Measurements from ENCODE around the gene SMARCC1.

The SMARCC1 gene

DNA sequence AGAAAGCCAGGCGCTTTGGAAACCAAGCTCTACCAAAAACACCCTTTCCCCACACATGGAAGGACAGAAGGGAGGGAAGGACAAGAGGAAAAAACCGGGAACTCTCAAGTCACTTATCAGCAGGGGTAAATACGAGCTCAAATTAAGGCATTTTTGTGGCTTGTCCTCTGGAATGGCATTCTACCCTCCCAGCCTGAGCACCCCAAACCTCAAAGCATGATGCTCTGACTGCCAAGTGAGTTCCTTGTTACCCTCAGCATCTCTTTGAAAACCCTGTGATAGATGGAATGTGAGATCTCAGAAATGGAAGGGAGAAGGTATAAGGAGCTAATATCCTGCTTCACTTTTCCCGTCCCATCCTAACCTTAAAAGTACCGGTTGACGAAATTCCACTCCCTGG lies 194.9 kb downstream of the SMARCC1 start:
- DNase-seq (ENCODE audit: low read depth), result no peak

DNA sequence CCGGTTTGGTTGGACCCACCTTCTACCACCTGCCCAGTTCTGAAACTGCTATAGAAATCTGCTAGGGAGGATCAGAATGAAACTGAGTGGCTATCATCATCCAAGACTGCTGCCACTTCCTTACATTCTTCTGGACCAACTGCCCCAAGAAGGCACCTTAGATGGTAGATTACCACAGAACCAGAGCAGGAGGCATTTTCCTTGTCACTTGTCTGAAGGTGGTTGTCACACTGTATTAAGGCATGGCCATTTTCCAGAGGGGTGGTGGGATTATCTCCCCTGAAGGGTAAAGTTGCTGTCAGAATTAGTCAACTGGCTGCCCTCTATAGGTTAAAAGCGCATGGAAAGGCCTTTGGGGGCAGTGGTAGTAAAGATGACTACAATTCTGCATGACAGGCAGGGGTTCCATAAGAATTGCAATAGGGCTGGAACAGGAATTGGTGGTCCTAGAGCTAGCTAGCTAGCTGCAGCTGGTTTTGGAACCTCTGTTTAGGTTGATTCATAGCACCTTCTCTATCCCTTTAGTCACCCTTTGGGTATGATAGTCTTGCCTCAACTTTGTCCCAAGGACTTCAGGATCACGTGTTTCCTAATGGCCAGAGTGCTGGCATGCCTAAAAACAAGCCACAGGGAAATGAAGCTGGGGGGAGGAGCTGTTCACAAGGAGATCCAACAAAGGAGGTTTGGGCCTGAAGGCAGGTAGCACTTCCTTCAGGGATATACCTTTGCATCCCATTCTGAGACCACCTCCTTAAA lies 198.2 kb downstream of the SMARCC1 start:
- no peak for DNase-seq (ENCODE audit: low read depth)

DNA sequence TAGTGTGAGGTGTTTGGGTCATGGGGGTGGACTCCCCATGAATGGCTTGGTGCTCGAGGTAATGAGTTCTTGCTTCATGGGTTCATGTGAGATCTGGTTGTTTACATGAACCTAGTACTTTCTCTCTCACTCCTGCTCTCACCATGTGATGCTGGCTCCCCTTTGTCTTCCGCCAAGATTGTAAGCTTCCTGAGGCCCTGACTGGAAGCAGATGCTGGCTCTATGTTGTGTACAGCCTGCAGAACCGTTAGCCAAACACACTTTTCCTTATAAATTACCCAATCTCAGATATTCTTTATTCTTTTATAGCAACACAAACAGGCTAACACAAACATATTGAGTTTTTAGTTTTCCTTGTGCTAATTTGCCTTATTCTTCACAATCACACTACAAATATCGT lies 199.9 kb downstream of the SMARCC1 start:
- DNase-seq (ENCODE audit: low read depth), result no peak

DNA sequence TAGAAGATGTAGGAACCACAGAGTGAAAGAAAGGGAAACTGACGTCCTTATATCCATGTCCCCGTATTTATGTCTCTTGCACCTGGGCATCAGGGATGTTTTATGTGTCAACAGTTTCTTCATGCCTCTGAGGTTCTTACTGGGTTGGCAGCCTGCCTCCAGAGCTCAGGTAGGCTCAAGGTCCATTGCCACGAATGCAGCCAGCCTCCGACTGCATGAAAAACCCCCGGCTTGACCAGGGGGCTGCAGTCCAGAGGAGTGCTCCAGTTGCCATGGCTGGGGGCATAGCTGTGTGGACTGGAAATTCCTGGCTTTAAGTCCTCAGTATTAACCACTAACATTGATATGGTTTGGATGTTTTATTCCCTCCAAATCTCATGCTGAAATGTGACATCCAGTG lies 200.3 kb downstream of the SMARCC1 start:
- DNase-seq (ENCODE audit: low read depth), result no peak

DNA sequence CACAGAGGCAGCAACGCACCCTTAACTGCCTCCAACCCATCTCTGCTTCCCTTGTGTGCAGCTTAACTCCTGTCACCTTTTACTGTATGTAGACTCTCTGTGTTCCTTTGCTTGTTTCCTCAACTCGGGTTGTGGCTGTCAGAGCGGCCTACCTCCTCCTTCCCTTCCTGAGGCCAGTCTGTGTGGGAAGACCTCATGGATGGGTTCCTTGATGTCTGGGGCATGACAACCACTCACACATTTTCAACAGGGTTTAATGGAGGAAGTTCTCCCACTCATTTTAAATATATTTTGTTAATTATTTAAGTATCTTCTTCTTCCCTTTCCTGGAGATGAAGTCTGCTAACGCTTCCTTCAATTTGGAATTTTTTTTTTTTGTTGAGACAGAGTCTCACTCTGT lies 201.2 kb downstream of the SMARCC1 start:
- no peak for DNase-seq (ENCODE audit: low read depth)

DNA sequence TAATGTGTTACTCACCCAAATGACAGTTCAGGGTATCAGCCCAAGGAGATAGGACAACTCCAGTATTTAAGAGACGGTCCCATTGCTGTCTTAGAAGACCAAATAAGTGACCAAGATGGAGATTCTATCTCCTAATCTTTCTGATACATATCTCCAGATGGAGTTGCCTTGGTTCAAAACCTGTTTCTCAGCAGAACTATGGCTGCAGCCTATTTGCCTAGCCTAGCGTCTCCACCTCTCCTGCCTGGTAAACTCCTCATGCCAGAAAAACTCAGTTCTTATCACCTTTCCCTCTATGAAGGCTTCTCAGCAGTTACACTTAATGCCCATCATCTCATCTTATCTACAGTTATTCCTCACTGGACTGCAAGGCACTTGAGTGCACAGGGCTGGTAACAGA lies 201.8 kb downstream of the SMARCC1 start:
- DNase-seq (ENCODE audit: low read depth), result no peak

DNA sequence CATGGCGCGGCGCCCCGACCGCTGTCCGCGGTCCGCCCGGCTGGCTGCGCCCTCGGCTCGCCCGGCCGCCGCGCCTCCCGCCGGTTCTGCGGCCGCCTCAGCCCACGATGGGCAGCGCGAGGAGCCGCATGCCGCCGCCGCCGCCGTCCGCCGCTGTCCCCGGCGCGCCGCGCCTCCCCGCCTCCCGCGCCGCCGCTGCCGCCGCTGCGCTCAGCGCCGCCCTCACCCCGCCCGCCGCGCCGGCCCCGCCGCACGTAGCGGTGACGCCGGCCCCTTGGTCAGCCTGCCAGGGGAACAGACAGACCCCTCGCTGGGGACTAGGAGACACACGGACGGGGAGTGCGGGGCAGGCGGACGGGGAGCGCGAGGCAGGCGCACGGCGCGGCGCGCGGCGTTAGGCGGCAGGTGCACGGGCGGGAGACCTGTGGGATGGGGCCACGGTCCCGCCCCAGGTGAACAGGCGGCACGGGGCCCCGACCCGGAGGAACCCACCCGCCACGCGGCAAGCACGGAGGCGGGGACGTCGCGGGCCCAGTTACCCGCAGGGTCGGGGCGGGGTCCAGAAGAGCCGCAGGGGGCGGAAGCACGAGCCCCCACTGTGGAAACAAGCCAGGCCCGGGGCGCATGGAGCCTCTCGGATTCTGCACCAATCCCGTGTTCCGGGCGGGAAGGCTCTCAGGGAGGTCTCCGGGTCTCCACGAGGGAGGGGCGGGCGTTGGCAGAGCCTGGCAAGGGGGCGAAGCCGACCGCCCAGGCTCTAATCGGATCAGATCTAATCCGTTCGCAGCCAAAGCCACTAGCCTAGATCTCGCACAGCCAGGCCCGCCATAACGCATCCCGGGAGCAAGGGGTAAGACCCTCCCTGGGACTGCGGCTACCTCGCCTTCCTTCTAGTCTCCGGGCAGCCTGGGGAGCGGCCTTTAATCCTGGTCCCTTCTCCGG lies 202.7 kb downstream of the SMARCC1 start, which contains the start of gene CSPG5:
Gene CSPG5 (minus strand): TSS at position 175 of the 942 bp plus-strand sequence. CDS start 172 bp downstream, at position 3.
- no peak for DNase-seq (ENCODE audit: low read depth)

DNA sequence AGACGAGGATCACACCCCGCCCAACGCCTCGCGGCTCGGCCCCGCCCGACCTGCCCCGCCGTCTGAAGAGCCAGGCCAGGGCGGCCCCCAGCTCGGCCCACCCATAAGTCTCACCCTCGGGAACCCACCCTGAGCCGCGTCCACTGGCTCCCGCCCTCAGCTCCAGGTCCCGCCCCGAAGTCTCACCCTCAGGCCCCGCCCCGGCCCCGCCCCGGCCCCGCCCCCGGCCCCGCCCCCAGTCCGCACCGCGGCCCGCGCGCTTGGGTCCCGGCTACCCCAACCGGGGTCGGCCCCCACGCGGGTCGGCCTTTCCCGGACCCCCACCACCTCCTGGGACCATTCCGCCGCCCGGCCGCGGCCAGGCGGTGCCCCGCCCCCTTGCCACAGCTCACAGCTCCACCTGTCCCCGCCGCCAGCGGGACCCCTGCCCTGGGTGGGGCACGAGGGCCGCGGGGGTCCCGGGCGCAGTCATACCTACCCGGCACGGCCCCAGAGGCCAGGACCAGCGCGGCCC lies 203.5 kb downstream of the SMARCC1 start:
- DNase-seq (ENCODE audit: low read depth), result no peak

DNA sequence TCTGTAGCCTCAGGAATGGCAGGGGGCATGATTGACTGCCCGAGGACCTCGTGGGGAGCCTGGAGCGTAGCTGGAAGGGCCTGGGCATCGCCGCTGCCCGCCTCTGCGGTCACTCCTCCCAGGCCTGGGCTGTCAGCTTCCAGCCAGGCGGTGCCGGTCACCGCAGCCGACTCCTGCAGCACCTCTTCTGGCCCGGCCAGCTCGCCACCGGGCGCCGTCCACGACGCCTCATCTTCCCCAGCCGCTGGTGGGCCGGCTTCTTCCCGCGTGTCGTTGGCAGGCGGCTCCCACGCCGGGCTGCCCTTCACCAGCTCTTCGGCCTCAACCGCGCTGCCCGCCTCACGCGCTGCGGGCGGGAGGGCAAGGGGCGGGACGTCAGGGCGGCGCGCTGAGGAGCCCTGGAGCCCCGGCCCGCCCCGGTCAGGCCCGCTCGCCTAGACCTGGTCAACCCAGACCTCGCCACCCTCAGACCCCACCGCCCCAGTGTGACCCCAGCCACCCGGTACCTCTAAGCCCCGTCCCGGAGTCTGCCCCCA lies 204.0 kb downstream of the SMARCC1 start:
- DNase-seq (ENCODE audit: low read depth), result no peak

DNA sequence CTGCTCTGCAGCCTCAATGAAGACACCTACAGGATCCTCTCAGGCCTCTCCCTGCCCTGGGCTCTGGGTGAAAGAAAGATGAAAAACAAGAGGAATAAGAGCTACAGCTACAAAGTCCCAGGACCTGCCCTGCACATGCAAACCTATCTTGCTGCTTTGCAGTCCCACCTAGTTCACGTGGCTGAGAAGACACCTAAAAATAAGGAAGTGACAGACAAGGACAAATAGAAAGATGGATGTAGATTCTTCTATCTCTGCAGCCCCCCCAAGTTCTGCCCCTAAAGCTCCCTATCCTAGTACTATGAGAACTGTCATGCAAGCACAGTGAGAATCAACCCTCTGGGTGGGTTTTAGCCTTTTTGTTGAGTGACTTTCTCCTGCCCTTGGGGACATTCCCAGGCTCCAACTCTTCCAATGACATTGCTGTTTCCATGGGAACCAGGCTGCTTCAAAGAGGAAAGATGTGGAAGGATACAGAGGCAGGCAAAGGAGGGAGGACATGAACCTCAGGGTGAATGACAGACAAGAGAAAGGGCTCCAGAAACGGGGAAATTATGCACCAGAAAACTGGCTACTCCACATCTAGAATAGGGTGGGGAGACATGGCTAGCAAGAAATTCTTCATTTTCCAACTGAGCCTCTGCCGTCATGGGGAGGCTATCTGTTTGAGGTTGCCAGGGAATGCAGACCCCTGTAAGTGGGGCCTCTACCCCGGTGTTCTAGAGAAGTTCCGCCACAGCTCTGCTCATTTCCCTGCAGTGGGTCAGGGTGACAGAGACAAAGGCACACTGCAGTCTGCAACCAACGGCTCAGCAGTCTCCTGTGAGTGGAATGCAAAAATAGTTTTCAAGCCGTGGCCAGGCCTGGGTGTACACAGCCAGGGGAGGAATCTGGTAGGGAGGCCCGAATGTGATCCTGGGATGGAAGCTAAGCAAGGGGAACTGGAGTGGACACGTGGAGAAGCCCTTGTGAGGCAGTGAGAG lies 208.2 kb downstream of the SMARCC1 start:
- DNase-seq (ENCODE audit: low read depth), result no peak

DNA sequence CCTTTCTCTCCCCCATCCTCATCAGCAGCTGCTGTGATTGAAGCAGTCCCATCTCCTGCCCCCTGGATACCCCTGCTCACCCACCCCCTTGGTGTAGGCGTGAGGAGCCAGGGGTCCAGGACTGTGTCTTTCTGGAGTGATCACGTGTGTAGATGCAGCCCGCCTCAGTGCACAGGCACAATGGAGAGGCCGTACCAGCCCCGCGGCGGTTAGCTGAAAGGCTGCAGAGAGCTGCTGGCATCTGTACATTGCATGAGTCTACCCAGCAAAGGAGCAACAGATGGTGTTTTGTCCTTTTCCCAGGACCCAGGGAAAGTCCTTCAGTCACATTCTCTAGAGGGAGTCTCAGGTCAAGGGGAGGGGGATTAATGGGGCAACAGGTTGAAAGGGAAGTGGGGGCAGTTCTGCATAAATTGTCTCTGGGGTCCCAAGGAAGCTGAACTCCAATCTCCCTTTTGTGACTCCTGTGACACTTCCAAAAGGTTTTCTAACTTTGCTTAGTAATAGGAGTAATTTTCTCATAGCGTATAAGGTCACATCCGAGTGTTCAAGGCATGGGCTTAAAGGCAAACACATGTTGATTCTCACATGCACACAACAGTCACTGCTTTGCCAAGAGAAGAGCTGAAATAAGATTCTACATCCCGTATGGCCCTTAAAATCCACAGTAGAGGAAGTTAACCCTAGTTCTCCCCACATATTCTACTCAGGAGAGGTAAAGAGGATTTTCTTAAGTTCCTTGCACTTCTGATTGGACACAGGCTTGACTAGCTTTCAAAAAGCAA lies 210.1 kb downstream of the SMARCC1 start:
- no peak for DNase-seq (ENCODE audit: low read depth)

DNA sequence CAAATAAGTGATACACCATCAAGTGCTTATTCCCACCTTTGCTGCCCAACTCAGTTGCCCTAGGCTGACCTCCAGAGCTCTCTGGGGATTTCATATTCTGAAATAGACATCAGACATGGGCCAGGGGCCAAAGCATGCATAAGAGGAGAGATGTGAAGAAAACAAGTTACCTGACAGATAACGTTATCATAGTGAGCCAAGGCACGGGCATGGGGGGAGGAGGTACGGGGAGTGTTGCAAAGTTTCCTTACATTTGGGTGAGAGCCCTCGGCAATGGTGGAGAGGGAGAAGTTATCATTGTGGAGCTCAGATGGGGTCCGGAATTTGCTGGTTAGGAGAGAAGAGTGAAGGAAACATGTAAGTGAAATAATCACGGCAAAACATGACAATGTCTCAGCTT lies 212.8 kb downstream of the SMARCC1 start:
- DNase-seq (ENCODE audit: low read depth), result no peak

DNA sequence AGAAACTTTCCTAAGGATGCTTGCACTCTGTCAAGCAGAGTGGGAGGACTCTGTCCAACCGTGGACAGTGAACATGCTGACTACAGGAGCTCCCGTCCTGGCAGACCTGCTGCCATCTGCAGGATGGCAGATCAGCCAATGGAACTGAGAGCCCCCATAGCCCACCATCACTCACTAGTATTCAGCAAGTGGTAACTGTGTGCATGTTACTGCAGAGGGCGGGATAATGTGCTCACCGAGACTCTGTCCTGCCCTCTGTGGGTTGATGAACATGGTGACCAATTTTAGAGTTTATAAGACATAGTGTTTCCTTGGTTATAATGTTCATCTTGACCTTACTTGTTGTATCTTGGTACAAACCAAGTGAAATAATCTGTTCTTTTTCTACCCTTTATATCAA lies 214.5 kb downstream of the SMARCC1 start:
- no peak for DNase-seq (ENCODE audit: low read depth)

DNA sequence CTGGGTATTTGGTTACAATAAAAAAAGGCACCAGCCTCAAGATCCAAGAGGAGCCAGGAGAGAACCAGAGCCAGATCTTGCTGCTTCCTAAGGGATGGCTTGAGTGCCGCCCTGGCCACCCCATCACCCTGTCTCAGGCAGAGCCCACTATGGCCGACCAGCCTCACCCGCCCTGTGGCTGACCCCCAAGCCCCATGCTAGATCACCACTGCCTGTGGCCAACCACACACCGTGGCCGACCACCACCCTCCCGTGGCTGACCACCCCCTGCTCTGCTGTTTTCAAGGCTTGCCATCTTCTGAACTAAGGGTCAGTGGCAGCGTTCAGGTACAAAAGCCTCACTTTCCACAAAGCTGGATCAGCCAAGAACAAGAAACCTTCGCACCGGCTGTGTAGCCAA lies 215.0 kb downstream of the SMARCC1 start:
- no peak for DNase-seq (ENCODE audit: low read depth)

DNA sequence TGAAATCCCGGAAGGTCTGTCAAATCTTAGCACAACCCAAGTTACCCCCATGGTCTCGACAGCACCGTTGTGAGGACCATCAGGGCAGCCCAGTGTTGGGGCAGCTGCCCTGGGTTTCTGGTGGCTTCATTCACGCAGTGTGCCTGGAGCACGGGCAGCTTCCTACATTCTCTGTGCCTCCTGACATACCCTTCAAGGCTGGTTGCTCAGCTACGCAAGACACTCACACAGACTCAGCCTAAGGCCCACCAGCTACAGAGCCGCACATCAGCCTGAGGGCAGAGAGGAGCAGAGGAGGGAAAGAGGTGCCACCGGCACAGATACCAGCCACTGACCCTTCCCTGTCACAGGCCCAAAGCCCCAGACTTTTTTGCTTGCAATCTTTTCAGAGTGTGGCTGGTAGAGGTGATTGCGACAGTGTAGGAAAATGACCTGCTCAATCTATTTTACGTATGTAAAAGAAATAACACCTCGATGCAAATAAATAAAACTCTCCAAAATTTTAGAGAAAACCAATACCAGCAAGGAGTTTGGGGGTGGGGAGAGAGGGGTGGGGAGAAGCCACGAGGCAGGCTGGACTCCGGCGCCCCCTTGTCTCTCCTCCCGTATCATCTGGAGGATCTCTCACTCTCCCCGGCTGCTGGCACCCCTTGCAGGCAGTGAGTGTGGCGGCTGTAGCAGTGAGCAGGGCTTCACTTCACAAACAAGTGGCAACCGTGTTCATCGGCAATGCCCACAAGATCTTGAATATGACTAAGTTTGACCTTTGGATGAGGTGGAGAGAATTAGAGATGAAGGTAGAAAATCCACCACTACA lies 215.8 kb downstream of the SMARCC1 start:
- no peak for DNase-seq (ENCODE audit: low read depth)

DNA sequence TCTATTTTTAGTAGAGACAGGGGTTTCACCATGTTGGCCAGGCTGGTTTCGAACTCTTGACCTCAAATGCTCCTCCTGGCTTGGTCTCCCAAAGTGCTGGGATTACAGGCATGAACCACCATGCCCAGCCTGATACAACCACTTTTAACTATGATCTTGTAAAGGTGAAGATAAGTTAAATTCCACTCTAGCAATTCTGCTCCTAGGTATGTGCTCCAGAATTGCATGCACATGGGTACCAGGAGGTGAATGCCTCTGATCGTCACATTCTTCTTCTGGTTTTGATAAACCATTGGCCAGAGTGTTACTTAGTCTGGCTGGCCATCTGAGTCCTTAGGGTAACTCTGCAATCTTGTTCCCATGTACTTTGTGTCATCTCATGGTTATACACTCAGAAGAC lies 225.3 kb downstream of the SMARCC1 start:
- DNase-seq (ENCODE audit: low read depth), result no peak

DNA sequence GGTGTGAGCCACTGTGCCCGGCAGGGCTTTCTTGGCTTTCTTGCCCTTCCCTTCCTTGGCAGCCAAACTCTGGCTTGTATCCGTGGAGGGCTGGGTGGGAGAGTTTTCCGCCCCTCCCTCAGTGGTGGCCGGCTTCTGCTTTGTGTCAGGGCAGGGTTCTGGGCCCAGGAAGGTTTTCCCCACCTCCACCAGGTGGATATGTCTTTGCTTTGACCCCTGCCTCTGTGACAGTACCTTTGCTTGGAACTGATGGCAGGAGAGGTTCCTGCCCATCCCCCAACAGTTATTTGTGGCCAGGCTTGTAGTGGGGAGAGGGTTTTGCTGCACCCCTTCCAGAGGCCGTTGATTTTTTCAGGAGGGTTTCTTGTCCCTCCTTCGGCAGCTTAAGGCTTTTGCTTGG lies 227.4 kb downstream of the SMARCC1 start:
- no peak for DNase-seq (ENCODE audit: low read depth)

DNA sequence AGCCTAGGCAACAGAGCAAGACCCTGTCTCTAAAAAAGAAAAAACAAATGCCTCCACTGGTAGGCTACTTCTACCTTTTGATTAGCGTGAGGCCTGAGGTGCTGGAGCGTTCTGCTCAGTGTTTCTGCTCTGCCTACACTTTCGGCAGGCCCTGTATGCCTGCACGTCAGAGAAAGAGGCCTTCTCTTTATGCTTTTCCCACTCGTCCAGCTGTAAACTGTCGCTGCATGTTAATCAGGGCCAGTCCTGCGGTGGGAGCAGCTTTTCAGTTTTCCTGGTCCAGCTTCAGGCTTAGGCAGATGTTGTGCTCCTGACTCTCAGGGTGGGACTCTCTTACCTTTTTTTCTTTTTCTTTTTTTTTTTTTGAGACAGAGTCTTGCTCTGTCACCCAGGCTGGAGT lies 228.3 kb downstream of the SMARCC1 start:
- DNase-seq (ENCODE audit: low read depth), result no peak

DNA sequence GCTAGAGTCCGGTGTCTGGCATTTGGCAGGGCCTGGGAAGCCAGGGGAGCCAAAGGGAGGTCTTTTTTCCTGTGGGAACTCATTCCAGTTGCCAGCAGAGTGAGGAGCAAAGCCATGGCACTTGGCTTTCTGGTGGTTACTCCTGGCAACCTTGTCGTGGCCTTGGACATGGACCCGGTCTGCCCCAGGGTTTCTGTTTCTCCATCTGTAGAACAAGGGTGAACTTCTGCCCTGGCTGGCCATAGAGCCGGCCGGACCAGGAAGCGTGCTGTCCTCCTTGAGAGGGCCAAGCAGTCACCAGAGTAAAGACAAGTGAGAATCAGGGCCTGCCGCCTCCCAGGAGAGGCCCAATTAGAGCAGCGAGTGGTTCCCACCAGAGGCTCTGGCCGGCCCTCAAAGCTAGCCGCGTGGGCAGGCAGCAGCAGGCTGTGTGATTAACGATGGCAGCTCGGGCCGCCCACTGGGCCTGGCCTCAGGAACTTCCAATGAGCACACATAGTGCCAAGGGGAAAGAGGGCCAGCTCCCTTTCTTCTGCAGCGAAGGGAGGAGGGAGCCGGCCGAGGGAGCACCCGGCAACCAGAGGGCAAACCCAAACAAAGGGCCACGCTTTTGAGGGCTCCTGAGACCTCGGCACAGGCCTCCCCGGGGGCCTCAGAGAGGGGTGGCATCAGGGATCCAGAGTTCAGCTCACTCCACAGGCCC lies 239.1 kb downstream of the SMARCC1 start:
- no peak for DNase-seq (ENCODE audit: low read depth)

Data from HS-5 (cell line).